Measurements from ENCODE around the gene ZNF490. TPM values are rescaled to one million over a fixed set of nuclear protein-coding genes. Genes with fewer than 3 reads are reported as not detected.

Gene ZNF490
- total and polyA plus RNA-seq, 2 donors (not counting 1 experiment from before 2014, with no cell fraction given): 5.7 to 21.2 TPM

GRCh38 chr19:12638611-12639182 is 28.1 kb upstream of the ZNF490 start:
- no peak overlapping the region for H3K27ac ChIP-seq (ENCODE audit: low read length in 2 of 2)
- no peaks in the 10 kb centered on the region for H3K9me3 ChIP-seq (ENCODE audit: control extremely low read depth in 1 of 3, control insufficient read depth in 2 of 3, insufficient read depth in 1 of 3, low read length in 2 of 3)
- peaks cover 18% of the 10 kb centered on the region for H3K79me2 ChIP-seq (ENCODE audit: control insufficient read depth, insufficient read depth, low read length)
- H3K4me2 ChIP-seq (replicated peaks; ENCODE audit: low read depth, low read length, poor library complexity, severe bottlenecking): no peak overlapping the region
- 97% methylated on average over 21 of the region's 22 CpGs for WGBS (ENCODE audit: insufficient coverage)
- ChIA-PET POLR2A (interaction anchor here (0.7 kb wide), 1 partner anchor 152 kb away, joined by 7 read pairs; no protein-coding TSS in a partner anchor), CTCF (interaction anchor here (0.7 to 1.5 kb wide), 3 partner anchors 8 to 1804 kb away, joined by 3 to 12 read pairs (median 5); no protein-coding TSS in a partner anchor)
- peaks cover 8 to 12% of the 10 kb centered on the region in 2 donors for H3K4me1 ChIP-seq (ENCODE audit: control insufficient read depth in 2 of 2, insufficient read depth in 2 of 2, low read length in 2 of 2)
- Mint-ChIP-seq H3K27ac (no peak overlapping the region), H3K9me3 (ENCODE audit: insufficient read depth) (no peaks in the 10 kb centered on the region), H3K4me3 (no peak overlapping the region), H3K27me3 (no peaks in the 10 kb centered on the region), H3K4me1 (peaks cover 18% of the 10 kb centered on the region)
- TF ChIP-seq CTCF (IDR thresholded peaks at IDR 0.05) (no peak), EZH2 (IDR thresholded peaks at IDR 0.05; ENCODE audit: borderline replicate concordance, insufficient read depth, low read depth, low read length, poor library complexity, severe bottlenecking) (no peak)
- H2AFZ ChIP-seq (ENCODE audit: insufficient read depth, low read depth, low read length, poor library complexity, severe bottlenecking): no peak overlapping the region
- ATAC-seq (ENCODE audit: low read depth) (no peak), DNase-seq (no peak)
- H3K36me3 ChIP-seq (replicated peaks in 1 of 2; ENCODE audit: control extremely low read depth in 1 of 2, control insufficient read depth in 1 of 2, extremely low read depth in 1 of 2, insufficient read depth in 2 of 2, low read length in 1 of 2): peaks cover 0 to 6% of the 10 kb centered on the region in 2 experiments
- H4K20me1 ChIP-seq (ENCODE audit: control insufficient read depth, insufficient read depth, low read length, poor library complexity, severe bottlenecking): peaks cover 5% of the 10 kb centered on the region
- intact Hi-C loops (cut with micrococcal nuclease): no loop called here
- H3K27me3 ChIP-seq (replicated peaks in 1 of 4; ENCODE audit: control extremely low read depth in 1 of 4, control insufficient read depth in 3 of 4, insufficient read depth in 4 of 4, low read length in 3 of 4): no peaks in the 10 kb centered on the region
- H3K9ac ChIP-seq (ENCODE audit: low read length): no peak overlapping the region
- no peak overlapping the region for H3K4me3 ChIP-seq (ENCODE audit: control extremely low read depth in 1 of 5, extremely low read depth in 1 of 5, insufficient read depth in 1 of 5, low read depth in 2 of 5, low read length in 4 of 5)

- DNase-seq (no peak), ATAC-seq (ENCODE audit: low read depth) (no peak)
- peaks cover 3 to 11% of the 10 kb centered on the region in 2 experiments for H3K36me3 ChIP-seq (replicated peaks in 1 of 2; ENCODE audit: control extremely low read depth in 1 of 2, control insufficient read depth in 1 of 2, extremely low read depth in 1 of 2, insufficient read depth in 2 of 2, low read length in 1 of 2)
- H3K4me3 Mint-ChIP-seq: no peak overlapping the region
- no peak overlapping the region for H3K4me2 ChIP-seq (replicated peaks; ENCODE audit: low read depth, low read length, poor library complexity, severe bottlenecking)
- H3K4me1 Mint-ChIP-seq: peaks cover 18% of the 10 kb centered on the region
- peaks cover 11% of the 10 kb centered on the region for H4K20me1 ChIP-seq (ENCODE audit: control insufficient read depth, insufficient read depth, low read length, poor library complexity, severe bottlenecking)
- no peaks in the 10 kb centered on the region for H3K9me3 ChIP-seq (ENCODE audit: control extremely low read depth in 1 of 3, control insufficient read depth in 2 of 3, insufficient read depth in 1 of 3, low read length in 2 of 3)
- 98% methylated on average over 11 of the region's 13 CpGs for WGBS (ENCODE audit: insufficient coverage)
- no peak overlapping the region for H3K4me3 ChIP-seq (ENCODE audit: control extremely low read depth in 1 of 5, extremely low read depth in 1 of 5, insufficient read depth in 1 of 5, low read depth in 2 of 5, low read length in 4 of 5)
- no peak overlapping the region for H2AFZ ChIP-seq (ENCODE audit: insufficient read depth, low read depth, low read length, poor library complexity, severe bottlenecking)
- TF ChIP-seq EZH2 (IDR thresholded peaks at IDR 0.05; ENCODE audit: borderline replicate concordance, insufficient read depth, low read depth, low read length, poor library complexity, severe bottlenecking): no peak
- TF ChIP-seq CTCF (IDR thresholded peaks at IDR 0.05): no peak
- no peak overlapping the region for H3K9ac ChIP-seq (ENCODE audit: low read length)
- H3K79me2 ChIP-seq (ENCODE audit: control insufficient read depth, insufficient read depth, low read length): peaks cover 18% of the 10 kb centered on the region
- no peaks in the 10 kb centered on the region for H3K27me3 Mint-ChIP-seq
- intact Hi-C loops (cut with micrococcal nuclease): no loop called here
- CTCF ChIA-PET: no interaction called here
- POLR2A ChIA-PET: no interaction called here
- no peak overlapping the region for H3K27ac ChIP-seq (ENCODE audit: low read length in 2 of 2)
- no peaks in the 10 kb centered on the region for H3K27me3 ChIP-seq (replicated peaks in 1 of 4; ENCODE audit: control extremely low read depth in 1 of 4, control insufficient read depth in 3 of 4, insufficient read depth in 4 of 4, low read length in 3 of 4)
- H3K27ac Mint-ChIP-seq: peak overlapping the region; percentile 15
- peaks cover 8 to 12% of the 10 kb centered on the region in 2 donors for H3K4me1 ChIP-seq (ENCODE audit: control insufficient read depth in 2 of 2, insufficient read depth in 2 of 2, low read length in 2 of 2)
- H3K9me3 Mint-ChIP-seq (ENCODE audit: insufficient read depth): no peaks in the 10 kb centered on the region
Observed at GRCh38 chr19:12636631-12637030, 26.0 kb upstream of the ZNF490 start.

Measured in B cell (primary cell).